Activated CD8-positive, alpha-beta memory T cell treated with anti-CD3 and anti-CD28 coated beads for 36 hours (primary cell): ENCODE results near the gene XYLT2. TPM values are rescaled to one million over a fixed set of nuclear protein-coding genes. Genes with fewer than 3 reads are reported as not detected.
"Not testable (repeated sequence)": the region's sequence is repeated elsewhere in the genome, so short reads cannot be mapped to it uniquely, and the experiment has no call there.

Source experiments
- CTCF ChIA-PET: fragments of 350-600 bp; sonication (Branson Sonifier 250); formaldehyde crosslinking; loops from one replicate; lab custom pipeline; 2021; ENCODE audit warnings: antibody characterized with exemption; lab: Charles Lee
- POLR2A ChIA-PET: fragments of 350-600 bp; sonication (Branson Sonifier 250); formaldehyde crosslinking; loops from one replicate; lab custom pipeline; 2021; ENCODE audit warnings: antibody characterized with exemption; lab: Charles Lee
- total RNA-seq, 2 experiments: library from RNA; stranded (reverse); gene quantifications; one replicate each; pipeline ENCODE4 v1.2.3, GENCODE V29; 2021

Gene XYLT2
- total RNA-seq, 2 experiments from 2014 or later: 32.0 to 33.7 TPM

DNA sequence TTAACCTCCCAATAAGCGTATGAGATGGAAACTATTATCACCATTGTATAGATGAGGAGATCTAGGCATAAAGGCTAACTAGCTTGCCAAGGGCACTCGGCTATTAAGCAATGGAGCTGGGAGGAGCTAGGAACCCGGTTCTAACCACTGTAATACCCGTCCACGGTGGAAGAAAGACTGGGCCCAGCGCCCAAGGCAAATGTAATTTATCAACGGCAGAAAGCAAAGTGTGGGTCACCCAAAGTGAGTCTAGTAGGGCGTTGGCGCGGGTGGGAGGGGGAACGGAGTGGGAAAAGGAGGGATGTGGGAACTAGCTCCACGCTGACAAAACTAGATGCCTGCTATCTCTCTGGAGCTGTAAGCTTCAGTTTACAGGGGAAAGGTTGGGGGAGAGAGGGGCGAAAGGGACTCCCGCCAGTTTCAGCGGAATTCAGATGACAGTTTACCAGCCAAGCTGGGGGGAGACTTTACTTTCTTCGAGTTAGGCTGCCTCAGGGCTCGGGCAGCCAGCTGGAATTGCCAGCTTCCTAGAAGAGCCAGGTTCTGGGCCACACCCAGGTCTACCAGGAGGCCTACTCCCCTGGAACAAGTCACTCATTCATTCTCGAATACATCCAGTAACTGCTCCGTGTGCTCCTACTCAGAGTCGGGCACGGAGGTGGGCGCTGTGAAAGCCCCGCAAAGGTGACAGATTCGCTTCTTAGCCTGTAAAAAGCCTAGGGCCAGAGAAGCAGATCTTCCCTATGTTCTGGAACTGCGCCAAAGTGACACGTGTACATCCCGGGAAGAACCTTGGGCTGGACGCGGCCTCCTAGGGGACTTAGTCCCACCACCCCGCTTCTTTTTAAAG lies 50.6 kb downstream of the XYLT2 start:
- POLR2A ChIA-PET: interaction anchor here (0.5 to 3.0 kb wide), 10 partner anchors 23 to 470 kb away, joined by 3 to 17 read pairs (median 6); partner anchors contain the start of genes ACSF2, RSAD1 and XYLT2
- CTCF ChIA-PET: interaction anchor here (0.6 to 2.8 kb wide), 25 partner anchors 9 to 328 kb away, joined by 3 to 21 read pairs (median 4); partner anchors contain the start of genes COL1A1, PDK2 and XYLT2

DNA sequence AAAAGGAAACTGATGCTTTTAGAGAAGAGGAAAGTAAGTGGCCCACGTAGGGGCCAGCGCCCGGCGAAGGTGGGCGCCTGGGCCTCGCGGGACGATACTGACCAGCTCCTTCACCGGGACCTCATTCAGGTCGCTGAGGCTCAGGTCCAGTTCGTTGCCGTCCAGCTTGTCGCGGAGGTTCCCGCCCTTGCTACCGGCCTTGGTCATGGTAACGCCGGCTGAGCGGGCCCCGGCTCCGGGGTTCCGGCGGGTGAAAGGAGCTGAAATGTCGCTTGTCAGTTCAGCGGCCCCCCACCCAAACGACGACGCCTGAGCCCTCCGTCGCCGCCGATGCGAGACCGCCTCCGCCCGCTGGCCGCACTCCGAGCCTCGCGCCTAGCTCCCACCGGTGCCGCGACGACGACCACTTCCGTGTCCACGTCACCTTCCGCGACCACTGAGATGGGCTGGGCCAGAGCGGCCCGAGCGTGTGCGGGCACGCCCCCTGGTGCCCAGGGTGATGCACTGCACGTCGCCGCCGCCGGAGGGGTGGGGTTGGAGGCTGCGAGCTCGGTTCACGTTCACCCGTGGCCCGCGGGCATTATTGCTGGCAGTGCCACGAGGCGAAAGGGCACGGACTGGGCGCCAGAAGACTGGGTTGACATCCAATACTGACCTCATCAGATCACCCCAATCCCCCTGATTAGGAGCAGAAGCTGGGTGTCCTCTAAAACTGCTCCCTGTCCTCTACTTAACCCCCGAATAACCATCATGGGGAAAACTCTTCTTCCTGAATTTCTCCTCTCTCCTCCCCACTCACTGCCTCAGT lies 51.4 kb downstream of the XYLT2 start, which contains the start of gene LRRC59:
Gene LRRC59, minus strand, starts transcription at position 413 of the 808 bp plus-strand sequence. Its CDS starts 206 bp downstream, at position 207.
- ChIA-PET POLR2A (interaction anchor here (1.1 to 3.0 kb wide), 9 partner anchors 9 to 82 kb away, joined by 3 to 17 read pairs (median 6); partner anchors contain the start of genes ACSF2, RSAD1 and XYLT2), CTCF (interaction anchor here (0.5 to 2.8 kb wide), 30 partner anchors 10 to 327 kb away, joined by 3 to 21 read pairs (median 4); partner anchors contain the start of genes COL1A1, EME1, MRPL27 and PDK2)

DNA sequence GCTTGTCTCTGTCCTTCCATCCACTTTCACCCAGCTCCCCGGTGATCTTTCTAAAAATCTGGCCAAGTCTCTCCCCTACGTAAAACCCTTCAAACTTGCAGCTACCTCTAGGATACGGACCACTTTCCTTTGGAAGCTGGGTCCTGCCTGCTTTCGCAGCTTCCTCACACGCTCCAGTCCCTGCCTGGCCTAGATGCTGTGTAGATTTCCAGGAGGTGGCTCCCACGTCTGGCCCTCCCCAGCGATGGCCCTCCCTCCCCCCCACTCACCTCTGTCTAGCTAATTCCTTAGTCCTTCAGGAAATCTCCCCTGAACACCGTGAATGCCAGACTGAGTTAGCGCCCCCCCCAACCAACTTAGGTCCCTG lies 52.0 kb downstream of the XYLT2 start:
- CTCF ChIA-PET: interaction anchor here (0.5 to 2.8 kb wide), 23 partner anchors 9 to 314 kb away, joined by 3 to 21 read pairs (median 4); partner anchors contain the start of genes COL1A1, EME1, MRPL27 and PDK2

DNA sequence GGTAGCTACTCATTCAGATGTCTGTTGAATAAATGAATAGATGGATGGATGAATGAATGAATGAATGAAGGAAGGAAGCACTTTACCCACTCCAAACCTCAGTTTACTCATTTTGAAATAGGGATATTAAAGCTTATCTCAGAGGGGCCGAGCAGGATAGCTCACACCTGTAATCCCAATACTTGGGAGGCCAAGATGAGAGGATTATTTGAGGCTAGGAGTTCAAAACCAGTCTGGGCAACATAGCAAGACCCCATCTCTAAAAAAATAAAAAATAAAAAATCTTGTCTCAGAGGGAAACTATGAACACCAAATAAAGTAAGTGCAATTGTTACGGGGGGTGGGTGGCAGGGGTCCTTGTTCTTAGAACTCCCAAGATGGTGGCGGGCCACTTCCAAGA lies 52.7 kb downstream of the XYLT2 start:
- POLR2A ChIA-PET: interaction anchor here (0.6 to 3.0 kb wide), 2 partner anchors 52 to 80 kb away, joined by 3 to 17 read pairs; partner anchors contain the start of gene XYLT2
- CTCF ChIA-PET: interaction anchor here (2.0 to 2.8 kb wide), 2 partner anchors 8 to 80 kb away, joined by 4 to 18 read pairs; partner anchors contain the start of gene RSAD1

More for the DNA sequence above, 52.0 kb downstream of the XYLT2 start:
- POLR2A ChIA-PET: interaction anchor here (0.6 to 3.0 kb wide), 8 partner anchors 9 to 81 kb away, joined by 3 to 17 read pairs (median 4); partner anchors contain the start of genes ACSF2, RSAD1 and XYLT2

DNA sequence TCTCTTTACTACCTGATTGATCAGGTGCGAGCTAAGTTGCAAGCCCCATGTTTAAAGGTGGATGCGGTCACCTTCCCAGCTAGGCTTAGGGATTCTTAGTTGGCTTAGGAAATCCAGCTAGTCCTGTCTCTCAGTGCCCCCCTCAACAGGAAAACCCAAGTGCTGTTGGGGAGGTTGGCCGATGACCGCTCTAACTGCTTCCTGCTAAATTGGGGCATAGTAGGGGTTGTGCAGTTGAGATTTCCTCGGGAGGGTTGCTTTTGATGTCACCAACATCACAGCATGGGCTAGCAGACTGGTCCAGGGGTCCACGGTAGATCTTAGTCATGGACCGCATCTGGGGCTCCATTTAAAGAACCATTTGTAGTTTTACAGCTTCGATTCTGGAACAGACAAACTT lies 53.7 kb downstream of the XYLT2 start:
- CTCF ChIA-PET: not testable (repeated sequence)
- POLR2A ChIA-PET: interaction anchor here (0.6 kb wide), 1 partner anchor 320 kb away, joined by 3 read pairs; the partner anchor contains the start of gene LUC7L3

DNA sequence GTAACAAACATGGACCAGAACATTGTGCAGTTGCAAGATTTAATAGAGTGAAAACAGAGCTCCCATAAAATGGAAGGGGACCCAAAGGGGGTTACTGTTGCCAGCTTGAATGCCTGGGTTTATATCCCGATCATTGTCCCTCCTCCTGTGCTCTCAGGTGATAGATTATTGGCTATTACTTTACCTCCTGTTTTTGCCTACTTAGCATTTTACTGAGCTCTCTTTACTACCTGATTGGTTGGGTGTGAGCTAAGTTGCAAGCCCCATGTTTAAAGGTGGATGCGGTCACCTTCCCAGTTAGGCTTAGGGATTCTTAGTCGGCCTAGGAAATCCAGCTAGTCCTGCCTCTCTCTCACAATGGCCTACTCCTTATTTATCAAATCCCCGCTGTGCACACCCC lies 59.4 kb downstream of the XYLT2 start:
- POLR2A ChIA-PET, CTCF ChIA-PET: not testable (repeated sequence)

DNA sequence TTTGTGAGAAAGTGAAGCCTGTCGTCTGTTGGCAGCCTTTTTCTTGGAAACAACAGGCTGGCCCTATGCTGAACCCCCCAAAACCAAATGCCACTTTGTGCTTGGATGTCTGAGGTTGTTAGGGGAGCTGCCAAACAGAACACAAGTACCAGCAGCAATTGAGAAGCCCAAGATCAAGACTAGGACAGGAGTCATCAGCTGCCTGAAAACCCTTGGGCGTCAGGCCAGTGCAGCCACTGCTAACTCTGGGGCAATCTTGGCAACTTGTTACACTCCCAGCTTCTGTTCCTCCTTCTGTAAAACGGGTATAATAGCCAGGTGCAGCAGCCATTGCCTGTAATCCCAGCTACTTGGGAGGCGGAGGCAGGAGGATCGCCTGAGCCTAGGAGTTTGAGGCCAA lies 60.7 kb downstream of the XYLT2 start:
- CTCF ChIA-PET: interaction anchor here (2.8 kb wide), 1 partner anchor 9 kb away, joined by 18 read pairs; the partner anchor contains the start of gene LRRC59

DNA sequence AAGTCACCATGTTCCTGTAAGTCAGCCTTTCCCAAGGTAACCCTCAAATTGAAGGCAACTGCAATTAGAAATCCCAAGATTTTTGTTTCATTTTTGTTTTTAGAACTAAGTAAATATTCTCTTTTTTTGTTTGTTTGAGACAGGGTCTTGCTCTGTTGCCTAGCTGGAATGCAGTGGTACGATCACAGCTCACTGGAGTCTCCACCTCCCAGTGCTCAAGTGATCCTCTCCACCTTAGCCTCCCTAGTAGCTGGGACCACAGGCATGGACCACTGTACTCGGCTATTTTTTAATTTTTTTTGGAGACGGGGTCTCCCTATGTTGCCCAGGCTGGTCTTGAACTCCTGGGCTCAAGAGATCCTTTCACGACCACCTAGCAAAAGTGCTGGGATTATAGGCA lies 62.0 kb downstream of the XYLT2 start:
- CTCF ChIA-PET: interaction anchor here (2.8 kb wide), 1 partner anchor 10 kb away, joined by 18 read pairs; the partner anchor contains the start of gene LRRC59
- POLR2A ChIA-PET: no interaction called here

More for the DNA sequence above, 60.7 kb downstream of the XYLT2 start:
- POLR2A ChIA-PET: no interaction called here

Other genes starting within 250 kb of the XYLT2 start
- 1 to 10 TPM; 1.0 to 1.2 TPM for gene SAMD14, start 216.0 kb upstream of the XYLT2 start, total RNA-seq
- gene PPP1R9B, start 195.4 kb upstream of the XYLT2 start, total RNA-seq: 10 to 100 TPM; 69.6 to 70.6 TPM
- gene SGCA, start 180.1 kb upstream of the XYLT2 start, total RNA-seq: not detected
- 1 to 10 TPM in 1 of 2 experiments, under 1 TPM in 1; 0.65 to 1.0 TPM for gene COL1A1, start 144.5 kb upstream of the XYLT2 start, total RNA-seq
- not detected for gene TMEM92, start 71.7 kb upstream of the XYLT2 start, total RNA-seq
- gene MRPL27, start 27.1 kb downstream of the XYLT2 start, total RNA-seq: 10 to 100 TPM; 76.4 to 84.6 TPM
- gene EME1, start 27.1 kb downstream of the XYLT2 start, total RNA-seq: 10 to 100 TPM; 28.1 to 30.4 TPM
- 100 to 1,000 TPM; 122 to 123 TPM for gene LRRC59, start 51.4 kb downstream of the XYLT2 start, total RNA-seq
- gene ACSF2, start 80.1 kb downstream of the XYLT2 start, total RNA-seq: 10 to 100 TPM; 11.3 to 14.1 TPM
- not detected for gene CHAD, start 122.8 kb downstream of the XYLT2 start, total RNA-seq
- gene RSAD1, start 132.7 kb downstream of the XYLT2 start, total RNA-seq: 10 to 100 TPM; 44.2 to 46.9 TPM
- 1 to 10 TPM; 1.2 to 1.3 TPM for gene MYCBPAP, start 162.3 kb downstream of the XYLT2 start, total RNA-seq
- gene EPN3, start 186.6 kb downstream of the XYLT2 start, total RNA-seq: not detected
- 10 to 100 TPM; 34.8 to 35.0 TPM for gene SPATA20, start 201.0 kb downstream of the XYLT2 start, total RNA-seq
- gene CACNA1G, start 214.6 kb downstream of the XYLT2 start, total RNA-seq: under 1 TPM; 0.06 to 0.10 TPM